Muscle of arm (tissue), 12 donors: ENCODE measurements around the gene LCOR. TPM values are rescaled to one million over a fixed set of nuclear protein-coding genes. Genes with fewer than 3 reads are reported as not detected.
"Not testable (repeated sequence)": the region's sequence is repeated elsewhere in the genome, so short reads cannot be mapped to it uniquely, and the experiment has no call there.

ENCODE experiments used
- DNase-seq: peaks from one replicate; pipeline ENCODE4 v3.0.0-alpha.2; 2013
- polyA plus RNA-seq, 12 donors: library from polyadenylated mRNA; unstranded; fragments of 120-200 nt; gene quantifications; one replicate each; pipeline ENCODE4 v1.2.1, GENCODE V29; 2013; ENCODE audit not compliant: insufficient read length in 12 of 12

The LCOR gene
- polyA plus RNA-seq, 12 donors = 12.0 to 24.9 (median 17.1) TPM; not detected in 1

DNA sequence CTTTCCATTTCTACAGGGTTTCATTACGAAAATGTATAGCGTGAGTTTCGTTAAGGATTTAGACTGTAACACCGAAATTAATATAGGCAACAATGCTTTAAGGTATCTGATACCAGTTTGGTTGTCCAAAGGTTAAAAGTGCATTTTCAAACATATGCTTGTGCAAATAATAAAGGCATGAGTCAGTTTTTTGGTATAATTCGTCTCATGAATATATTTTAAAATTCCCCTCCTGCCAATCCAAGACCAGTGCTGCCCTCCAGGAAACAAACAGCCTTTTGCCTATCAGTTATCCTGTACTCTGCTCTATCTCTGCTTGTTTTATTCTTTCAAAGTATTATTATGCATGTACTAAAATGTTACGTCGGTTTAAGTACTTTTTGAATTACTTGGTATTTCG, 2.0 kb downstream of the LCOR start:
- DNase-seq = no peak

- DNase-seq = no peak
Measured at GRCh38 chr10:96835899-96836298, 3.8 kb downstream of the LCOR start.

DNA sequence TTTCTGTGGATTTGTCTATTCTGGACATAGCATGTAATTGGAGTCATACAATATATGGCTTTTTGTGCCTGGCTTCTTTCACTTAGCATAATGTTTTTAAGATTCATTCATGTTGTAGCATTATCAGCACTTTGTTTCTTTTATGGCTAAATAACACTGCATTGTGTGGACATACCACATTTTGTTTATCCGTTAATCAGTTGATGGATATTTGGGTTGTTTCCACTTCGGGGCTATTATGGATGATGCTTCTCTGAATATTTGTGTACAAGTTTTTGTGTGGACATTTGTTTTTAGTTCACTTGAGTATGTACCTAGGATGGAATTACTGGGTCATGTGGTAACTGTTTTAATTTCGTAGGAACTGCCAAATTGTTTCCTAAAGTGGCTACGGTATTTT, 6.4 kb downstream of the LCOR start:
- no peak for DNase-seq

DNA sequence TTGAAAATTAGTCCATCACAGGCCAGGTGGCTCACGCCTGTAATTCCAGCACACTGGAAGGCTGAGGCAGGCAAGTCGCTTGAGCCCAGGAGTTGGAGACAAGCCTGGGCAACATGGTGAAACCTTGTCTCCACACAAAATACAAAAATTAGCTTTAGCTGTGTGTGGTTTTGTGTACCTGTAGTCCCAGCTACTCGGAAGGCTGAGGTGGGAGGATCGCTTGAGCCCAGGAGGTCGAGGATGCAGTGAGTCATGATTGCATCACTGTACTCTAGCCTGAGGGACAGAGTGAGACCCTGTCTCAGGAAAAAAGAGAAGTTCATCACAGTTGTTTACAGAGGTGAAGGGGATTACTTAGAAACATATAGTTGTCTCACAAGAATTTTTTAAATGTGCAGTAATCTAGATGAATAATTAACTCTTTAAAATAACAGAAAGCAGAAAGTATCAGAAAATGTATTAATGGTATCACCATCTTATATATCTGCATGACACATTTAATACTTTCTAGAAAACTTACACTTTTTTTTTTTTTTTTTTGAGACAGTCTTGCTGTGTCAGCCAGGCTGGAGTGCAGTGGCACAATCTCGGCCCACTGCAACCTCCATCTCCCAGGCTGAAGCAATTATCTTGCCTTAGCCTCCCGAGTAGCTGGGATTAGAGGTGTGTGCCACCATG, 8.9 kb downstream of the LCOR start:
- no peak for DNase-seq

- no peak for DNase-seq
Measured at GRCh38 chr10:96842896-96843723, 11.0 kb downstream of the LCOR start.

DNA sequence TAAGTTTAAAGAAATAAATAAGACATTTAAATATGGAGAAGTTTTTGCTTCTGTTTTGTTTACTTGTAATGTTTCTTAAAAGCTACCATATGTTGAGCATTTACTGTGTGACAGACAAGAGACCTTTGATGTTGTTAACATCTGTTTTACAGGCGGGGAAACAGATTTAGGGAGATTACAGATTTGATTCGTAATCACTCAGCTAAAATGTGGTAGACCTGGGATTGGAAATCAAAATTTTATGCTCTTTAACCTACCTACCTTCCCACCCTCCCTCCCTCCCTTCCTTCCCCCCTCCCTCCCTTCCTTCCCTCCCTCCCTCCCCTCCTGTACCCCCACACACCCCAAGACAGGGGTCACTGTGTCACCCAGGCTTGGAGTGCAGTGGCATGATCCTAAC, 11.7 kb downstream of the LCOR start:
- DNase-seq = no peak

- no peak for DNase-seq
Measured at GRCh38 chr10:96846395-96846794, 14.3 kb downstream of the LCOR start.

DNA sequence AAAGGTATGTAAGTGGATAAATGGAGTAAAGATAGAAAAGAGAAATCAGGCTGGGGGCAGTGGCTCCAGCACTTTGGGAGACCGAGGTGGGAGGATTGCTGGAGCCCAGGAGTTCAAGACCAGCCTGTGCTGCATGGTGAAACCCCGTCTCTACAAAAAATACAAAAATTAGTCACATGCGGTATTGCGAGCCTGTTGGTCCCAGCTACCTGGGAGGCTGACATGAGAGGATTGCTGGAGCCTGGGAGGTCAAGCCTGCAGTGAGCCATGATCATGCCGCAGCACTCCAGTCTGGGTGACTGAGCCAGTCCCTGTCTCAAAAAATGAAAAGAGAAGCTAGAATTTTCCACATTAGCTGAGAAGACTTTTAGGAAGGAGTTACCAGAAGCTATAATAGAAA, 14.8 kb downstream of the LCOR start:
- DNase-seq = no peak

DNA sequence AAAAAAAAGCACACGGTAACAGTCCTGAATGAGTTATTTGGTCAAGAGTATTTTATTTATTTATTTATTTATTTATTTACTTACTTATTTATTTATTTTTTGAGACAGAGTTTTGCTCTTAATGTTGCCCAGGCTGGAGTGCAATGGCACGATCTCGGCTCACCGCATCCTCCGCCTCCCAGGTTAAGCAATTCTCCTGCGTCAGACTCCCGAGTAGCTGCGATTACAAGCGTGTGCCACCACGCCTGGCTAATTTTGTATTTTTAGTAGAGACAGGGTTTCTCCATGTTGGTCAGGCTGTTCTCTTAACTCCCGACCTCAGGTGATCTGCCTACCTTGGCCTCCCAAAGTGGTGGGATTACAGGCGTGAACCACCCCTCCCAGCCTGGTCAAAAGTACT, 15.3 kb downstream of the LCOR start:
- DNase-seq = not testable (repeated sequence)

DNA sequence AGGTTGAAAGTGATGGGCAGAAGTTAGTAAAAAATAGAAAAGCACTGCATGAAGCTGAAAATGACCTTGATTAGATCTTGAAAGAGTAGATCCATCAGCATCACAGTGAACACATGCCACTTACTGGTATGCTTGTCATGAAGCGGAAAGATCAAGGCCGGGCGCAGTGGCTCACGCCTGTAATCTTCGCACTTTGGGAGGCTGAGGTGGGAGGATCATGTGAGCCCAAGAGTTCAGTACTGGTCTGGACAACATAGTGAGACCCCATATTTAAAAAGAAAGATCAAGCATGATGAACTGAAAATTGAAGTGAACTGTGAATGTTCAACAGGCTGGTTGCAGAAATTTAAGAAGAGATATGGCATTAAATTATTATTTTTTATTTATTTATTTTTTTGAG, 18.0 kb downstream of the LCOR start:
- DNase-seq = no peak

DNA sequence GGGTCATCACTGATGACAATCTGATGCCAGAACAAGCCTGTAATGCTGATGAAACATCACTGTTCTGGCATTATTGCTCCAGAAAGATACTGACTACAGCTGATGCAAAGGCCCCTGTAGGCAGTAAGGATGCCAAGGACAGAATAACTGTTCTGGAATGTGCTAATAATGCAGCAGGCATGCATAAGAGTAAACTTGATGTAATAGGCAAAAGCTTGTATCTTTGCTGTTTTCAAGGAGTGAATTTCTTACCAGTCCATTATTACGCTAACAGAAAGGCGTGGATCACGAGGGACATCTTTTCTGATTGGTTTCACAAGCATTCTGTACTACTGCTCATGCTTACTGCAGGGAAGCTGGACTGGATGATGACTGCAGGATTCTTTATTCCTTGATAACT, 18.7 kb downstream of the LCOR start:
- DNase-seq = peak; percentile 25

DNA sequence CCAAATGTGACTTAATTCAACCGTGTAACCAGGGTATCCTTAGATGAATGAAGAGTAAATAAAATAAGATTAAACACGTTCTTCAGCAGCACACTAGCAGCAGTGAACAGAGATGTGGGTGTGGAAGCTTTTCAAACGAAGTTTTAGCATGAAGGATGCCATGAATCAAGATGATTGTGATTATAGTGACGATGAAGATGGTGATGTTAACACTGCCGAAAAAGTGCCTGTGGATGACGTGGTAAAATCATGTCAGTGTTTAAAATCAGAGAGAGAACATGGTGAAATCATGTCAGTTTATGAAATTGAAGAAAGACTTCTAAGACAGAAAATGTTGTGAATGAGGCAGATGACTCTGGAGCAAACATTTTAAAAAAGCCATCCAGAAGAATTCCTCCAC, 19.2 kb downstream of the LCOR start:
- DNase-seq = no peak

DNA sequence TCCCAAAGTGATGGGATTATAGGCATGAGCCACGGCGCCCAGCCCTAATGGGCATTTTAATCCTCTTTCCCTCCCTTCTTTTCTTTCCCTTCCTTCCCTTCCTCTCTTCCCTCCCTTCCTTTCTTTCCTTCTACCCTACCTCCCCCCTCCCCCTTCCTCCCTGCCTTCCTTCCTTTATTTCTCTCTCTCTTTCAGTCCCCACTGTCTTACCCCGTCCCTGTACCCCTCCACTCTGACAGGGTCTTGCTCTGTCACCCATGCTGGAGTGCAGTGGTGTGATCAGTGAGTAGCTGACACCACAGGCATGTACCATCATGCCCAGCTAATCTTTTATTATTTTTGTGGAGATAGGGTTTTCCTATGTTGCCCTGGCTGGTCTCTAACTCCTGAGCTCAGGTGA, 24.2 kb downstream of the LCOR start:
- DNase-seq = no peak

DNA sequence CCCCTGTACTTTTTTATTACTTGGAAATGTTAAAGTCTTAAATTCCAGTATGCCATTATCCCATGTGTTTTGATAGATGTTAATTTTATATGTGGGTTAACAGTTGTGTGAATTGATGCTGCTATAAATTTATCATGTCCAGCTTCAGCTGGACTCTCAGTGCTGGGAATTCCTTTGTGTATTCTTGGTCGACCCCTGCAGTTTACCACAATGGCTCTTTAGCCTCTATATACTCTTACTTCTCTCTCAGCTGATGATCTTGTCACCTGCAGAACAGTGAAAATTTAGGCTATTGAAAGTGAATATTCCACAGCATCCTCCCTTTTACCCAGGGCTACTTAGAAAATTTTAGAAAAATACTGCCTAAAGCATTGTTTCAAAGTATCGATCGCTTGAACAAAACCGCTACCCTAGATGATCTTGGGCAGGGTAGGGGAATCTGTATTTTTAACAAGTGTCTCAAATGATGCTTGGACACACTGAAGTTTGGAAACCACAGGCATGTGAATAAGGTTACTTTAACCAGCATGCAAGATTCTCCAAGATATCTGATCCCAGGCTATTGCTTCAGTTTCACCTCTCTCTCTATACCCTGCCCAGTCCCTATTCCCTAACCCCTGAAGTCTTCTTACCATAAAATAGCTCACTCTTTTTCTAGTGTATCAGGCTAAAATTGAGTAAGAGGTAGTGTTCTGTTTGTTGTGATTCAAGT, 25.4 kb downstream of the LCOR start:
- DNase-seq = no peak

DNA sequence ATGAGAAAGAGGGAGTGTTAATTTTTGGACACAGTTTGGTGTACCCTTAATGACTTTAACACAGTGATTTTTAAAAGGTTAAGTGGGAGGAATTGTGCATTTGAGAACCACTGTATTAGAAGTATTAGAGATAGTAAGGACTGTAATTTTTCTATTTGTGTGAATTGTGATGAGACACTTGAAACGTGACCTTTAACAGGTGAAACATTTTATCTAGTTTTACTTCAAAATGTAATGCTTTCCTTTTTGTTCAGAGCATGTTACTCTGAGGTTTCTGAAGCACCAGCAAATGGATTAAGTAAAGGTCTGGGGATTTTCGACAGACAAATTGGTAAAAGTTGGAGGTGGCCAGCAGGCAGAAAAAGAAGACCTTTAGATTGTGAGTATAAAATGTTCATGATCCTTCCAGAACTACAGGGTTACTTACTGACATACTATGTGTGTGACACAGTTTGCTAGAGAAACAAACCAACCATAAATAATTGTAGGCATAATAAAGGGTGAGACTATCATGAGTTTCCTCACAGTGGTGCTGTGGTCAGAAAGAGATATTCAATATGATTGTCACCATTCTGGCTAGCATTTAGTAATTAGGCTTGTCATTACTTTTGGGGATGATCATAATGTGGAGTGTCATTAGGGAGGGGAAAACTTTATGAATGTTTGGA, 26.1 kb downstream of the LCOR start:
- no peak for DNase-seq

- no peak for DNase-seq
Measured at GRCh38 chr10:96858706-96859050, 26.6 kb downstream of the LCOR start.

DNA sequence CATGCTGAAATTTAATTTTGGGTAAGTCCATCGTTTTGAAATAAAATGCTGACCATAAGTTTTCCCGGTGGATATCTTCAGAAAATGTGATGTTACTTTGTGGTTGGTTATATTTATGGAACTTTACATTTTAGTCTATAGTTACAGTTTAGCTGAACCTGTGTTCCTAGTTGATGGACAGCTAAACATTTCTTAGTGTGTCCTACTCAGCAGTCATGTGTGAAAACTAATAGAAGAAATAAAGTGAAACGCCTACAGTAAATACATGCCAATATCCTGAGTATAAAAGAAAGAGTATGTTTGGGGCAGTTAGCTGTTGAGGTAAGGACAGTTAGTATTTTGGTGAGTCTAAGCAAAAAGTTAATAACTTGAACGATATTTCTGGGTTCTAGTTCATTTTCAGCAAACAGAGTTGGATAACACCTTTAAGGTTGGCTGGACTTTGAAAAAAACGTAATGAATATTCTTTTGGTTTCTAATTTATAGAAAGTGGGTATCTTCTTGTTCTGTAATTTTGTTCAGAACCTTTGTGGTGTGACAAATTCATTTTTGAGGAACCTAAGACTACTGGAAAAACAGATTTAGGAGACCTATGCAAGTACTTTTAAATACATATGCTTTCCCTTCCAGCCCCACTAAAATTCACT, 28.7 kb downstream of the LCOR start:
- DNase-seq = no peak

GRCh38 chr10:96863922-96864543, 31.9 kb downstream of the LCOR start:
- peak; percentile 8 for DNase-seq

DNA sequence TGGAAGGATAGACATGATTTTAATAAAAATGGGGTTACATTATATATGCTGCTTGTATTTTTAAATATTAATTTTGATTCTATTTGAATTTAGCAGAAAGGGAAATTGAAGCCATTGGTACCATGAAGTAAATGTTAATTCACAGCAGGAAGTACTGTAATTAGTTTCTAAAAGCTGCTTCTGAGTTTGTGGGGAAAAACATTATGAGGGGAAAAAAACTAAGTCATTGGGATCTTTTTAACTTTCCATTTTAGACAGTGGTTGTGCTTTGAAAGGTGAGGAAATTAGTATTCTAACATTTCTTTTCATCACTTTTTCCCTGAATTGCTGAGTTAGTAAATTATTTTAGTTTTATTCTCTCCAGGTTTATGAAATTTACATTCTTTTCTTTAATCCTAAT, 41.0 kb downstream of the LCOR start:
- no peak for DNase-seq

- DNase-seq = no peak
Measured at GRCh38 chr10:96873756-96874467, 41.8 kb downstream of the LCOR start.

DNA sequence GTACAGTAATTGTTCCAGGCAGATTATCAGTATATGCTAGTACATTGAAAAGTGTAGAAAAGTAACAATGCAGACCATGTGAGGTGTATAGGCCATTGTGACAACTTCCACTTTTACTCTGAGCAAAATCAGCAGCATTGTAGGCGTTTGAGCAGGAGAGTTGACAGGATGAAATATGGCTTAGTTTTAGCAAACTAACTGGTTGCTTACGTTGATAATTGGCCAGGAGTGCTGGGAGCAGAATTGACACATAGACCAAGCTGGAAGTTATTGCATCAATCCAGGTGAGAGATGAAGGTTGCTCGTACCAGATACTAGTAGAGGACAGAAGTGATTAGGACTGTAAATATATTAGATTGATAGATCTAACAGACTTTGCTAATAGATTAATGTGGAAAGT, 46.0 kb downstream of the LCOR start:
- DNase-seq = no peak
